NCI-H2081 treated with DMSO at 0.1 percent for 48 hours (cell line): ENCODE results near the gene TMEM38A.
"Not testable (repeated sequence)": the region's sequence is repeated elsewhere in the genome, so short reads cannot be mapped to it uniquely, and the experiment has no call there.

Experiments used
- DNase-seq: peaks from one replicate; lab custom pipeline; 2025; lab: John Stamatoyannopoulos, UW

Gene TMEM38A

GRCh38 chr19:16638666-16639065 lies 22.3 kb upstream of the TMEM38A start:
- DNase-seq, result no peak

- no peak for DNase-seq
These were observed 20.0 kb upstream of the TMEM38A start for GRCh38 chr19:16640951-16641350.

GRCh38 chr19:16641695-16642094 lies 19.2 kb upstream of the TMEM38A start:
- DNase-seq, result no peak

GRCh38 chr19:16645140-16645539 lies 15.8 kb upstream of the TMEM38A start:
- no peak for DNase-seq

GRCh38 chr19:16649734-16650133 lies 11.2 kb upstream of the TMEM38A start:
- DNase-seq, result no peak

- no peak for DNase-seq
These were observed 10.1 kb upstream of the TMEM38A start for GRCh38 chr19:16650821-16651220.

GRCh38 chr19:16651421-16652188 lies 9.3 kb upstream of the TMEM38A start:
- not testable (repeated sequence) for DNase-seq

- no peak for DNase-seq
These were observed 8.1 kb upstream of the TMEM38A start for GRCh38 chr19:16652854-16653253.

GRCh38 chr19:16654140-16654539 lies 6.8 kb upstream of the TMEM38A start:
- no peak for DNase-seq

GRCh38 chr19:16654627-16655026 lies 6.3 kb upstream of the TMEM38A start:
- no peak for DNase-seq

GRCh38 chr19:16655727-16656126 lies 5.2 kb upstream of the TMEM38A start:
- no peak for DNase-seq

- no peak for DNase-seq
These were observed 3.6 kb upstream of the TMEM38A start for GRCh38 chr19:16657384-16657783.

GRCh38 chr19:16659464-16659831 lies 1.5 kb upstream of the TMEM38A start:
- no peak for DNase-seq

GRCh38 chr19:16659832-16660708 lies 869 bp upstream of the TMEM38A start, which contains the start of gene SMIM7:
Gene SMIM7 (minus strand): TSS chr19:16660144. CDS start chr19:16660110, 34 bp downstream.
- peak; percentile 89 for DNase-seq

GRCh38 chr19:16661480-16662034 lies 618 bp downstream of the TMEM38A start:
- DNase-seq, result no peak

GRCh38 chr19:16668176-16668575 lies 7.2 kb downstream of the TMEM38A start:
- DNase-seq, result no peak

- DNase-seq, result not testable (repeated sequence)
These were observed 7.8 kb downstream of the TMEM38A start for GRCh38 chr19:16668702-16669101.

GRCh38 chr19:16670291-16670690 lies 9.4 kb downstream of the TMEM38A start:
- DNase-seq, result no peak

- no peak for DNase-seq
These were observed 10.8 kb downstream of the TMEM38A start for GRCh38 chr19:16671652-16672274.

- no peak for DNase-seq
These were observed 12.3 kb downstream of the TMEM38A start for GRCh38 chr19:16673231-16673630.

- DNase-seq, result not testable (repeated sequence)
These were observed 12.9 kb downstream of the TMEM38A start for GRCh38 chr19:16673839-16674238.

- DNase-seq, result no peak
These were observed 15.3 kb downstream of the TMEM38A start for GRCh38 chr19:16676101-16676798.
